Measurements from ENCODE around the gene MRTFB.

Gene MRTFB

DNA sequence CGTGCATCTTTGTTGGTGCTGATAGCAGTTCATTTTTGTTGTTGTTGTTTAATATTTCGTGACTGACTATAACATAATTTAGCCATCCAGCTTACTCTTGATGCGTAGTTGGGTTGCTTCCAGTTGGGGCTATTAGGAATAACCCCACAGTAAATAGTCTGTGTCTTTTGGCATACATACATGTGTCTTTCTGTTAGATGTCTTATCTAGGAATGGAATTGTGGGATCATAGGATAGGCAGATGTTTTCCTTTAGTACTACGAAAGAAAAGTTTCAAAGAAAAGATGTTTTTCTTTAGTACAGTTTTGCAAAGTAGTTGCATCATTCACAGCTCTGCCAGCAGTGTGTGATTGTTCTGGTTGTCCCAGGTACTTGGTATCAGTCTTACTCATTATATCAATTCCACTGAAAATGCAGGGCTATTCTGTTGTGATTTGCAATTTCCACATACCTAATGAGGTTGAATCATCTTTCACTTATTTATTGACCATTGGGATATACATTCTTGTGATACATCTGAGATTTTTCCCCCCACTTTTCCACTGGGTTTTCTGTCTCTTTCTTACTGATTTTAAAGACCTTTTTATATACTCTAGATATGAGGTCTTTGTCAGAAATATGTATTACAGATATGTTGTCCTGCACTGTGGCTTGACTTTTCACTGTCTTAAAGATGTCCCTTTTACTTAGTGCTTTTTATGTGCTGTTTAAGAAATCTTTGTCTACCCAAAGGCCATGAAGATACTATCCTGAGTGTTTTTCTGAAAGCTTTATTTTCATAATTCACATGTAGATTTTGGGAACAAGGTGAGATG, 173.3 kb downstream of the MRTFB start:
- DNase-seq (ENCODE audit: low read depth, low spot score), result no peak
- no CpG with 5 or more reads among the region's 4 CpGs for WGBS (ENCODE audit: insufficient coverage, insufficient read length)
- Histone ChIP-seq H3K4me1 (ENCODE audit: control insufficient read depth, insufficient read depth, low read length) (no peaks in the 10 kb centered on the region), H3K9me3 (ENCODE audit: control insufficient read depth, insufficient read depth, low read length) (no peaks in the 10 kb centered on the region), H3K4me3 (ENCODE audit: low read length) (no peak overlapping the region), H3K27ac (ENCODE audit: low read length) (no peak overlapping the region), H3K27me3 (ENCODE audit: control insufficient read depth, insufficient read depth, low read length) (no peaks in the 10 kb centered on the region), H3K36me3 (ENCODE audit: control insufficient read depth, insufficient read depth, low read length) (peaks cover 23% of the 10 kb centered on the region; the same call in 1 of the 2 replicates)

- Histone ChIP-seq H3K36me3 (ENCODE audit: control insufficient read depth, insufficient read depth, low read length) (peaks cover 30% of the 10 kb centered on the region), H3K27me3 (ENCODE audit: control insufficient read depth, insufficient read depth, low read length) (no peaks in the 10 kb centered on the region), H3K27ac (ENCODE audit: low read length) (no peak overlapping the region), H3K4me1 (ENCODE audit: control insufficient read depth, insufficient read depth, low read length) (no peaks in the 10 kb centered on the region), H3K9me3 (ENCODE audit: control insufficient read depth, insufficient read depth, low read length) (no peaks in the 10 kb centered on the region; the same call in 1 of the 2 replicates), H3K4me3 (ENCODE audit: low read length) (no peak overlapping the region)
- no CpG with 5 or more reads among the region's 5 CpGs for WGBS (ENCODE audit: insufficient coverage, insufficient read length)
- DNase-seq (ENCODE audit: low read depth, low spot score), result no peak
Measured at GRCh38 chr16:14248791-14249190, 177.7 kb downstream of the MRTFB start.

DNA sequence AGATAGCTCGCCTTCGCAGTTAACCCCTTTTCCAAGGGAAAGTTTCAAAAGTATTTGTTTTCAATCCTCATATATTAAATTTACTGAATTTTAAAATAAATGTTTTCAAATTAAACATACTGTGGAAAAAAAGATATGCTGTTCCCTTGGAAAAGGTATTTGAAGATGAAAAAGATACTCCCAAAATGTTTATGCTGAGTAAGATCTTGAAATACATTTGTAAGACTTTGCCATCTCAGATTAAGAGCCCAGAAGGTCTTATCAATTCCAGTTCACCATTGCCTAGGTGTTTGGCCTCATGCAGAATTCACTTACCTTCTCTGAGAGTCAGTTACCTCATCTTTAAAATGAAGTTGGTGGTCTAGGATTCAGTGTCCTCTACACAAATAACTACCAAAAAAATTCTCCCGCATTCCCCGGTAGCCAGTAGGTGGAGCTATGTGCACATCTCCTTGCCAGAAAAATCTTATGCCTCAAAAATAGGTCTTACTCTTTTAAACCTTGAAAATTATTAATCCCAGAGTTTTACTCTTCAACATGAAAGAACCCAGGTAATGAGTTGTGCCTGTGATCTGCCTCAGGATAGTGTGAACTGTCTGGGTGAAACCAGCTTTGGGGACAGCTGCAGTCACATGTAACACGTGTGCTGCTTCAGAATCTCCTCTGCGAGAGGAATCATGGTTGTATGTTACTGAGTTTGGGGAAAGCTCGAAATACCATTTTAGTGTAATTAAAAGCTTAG, 178.3 kb downstream of the MRTFB start:
- 100% methylated on average over 1 of the region's 7 CpGs for WGBS (ENCODE audit: insufficient coverage, insufficient read length)

DNA sequence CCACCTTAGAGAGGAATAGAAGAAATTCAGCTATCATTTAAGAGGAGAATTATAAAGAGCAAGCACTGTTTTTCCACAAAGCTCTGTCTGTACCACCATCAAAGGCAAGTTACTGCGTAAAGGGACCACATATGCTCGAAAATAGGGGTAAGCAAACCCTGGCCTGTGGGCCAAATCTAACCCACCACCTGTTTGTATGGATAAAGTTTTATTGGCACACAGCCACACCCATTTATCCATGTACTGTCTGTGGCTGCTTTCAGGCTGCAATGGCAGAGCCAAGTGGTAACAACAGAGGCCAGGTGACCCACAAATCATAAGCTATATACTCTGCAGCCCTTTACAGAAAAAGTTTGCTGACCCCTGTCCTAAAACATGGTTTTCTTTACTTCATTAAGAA, 180.3 kb downstream of the MRTFB start:
- no peaks in the 10 kb centered on the region; the same call in 1 of the 2 replicates for H3K9me3 ChIP-seq (ENCODE audit: control insufficient read depth, insufficient read depth, low read length)

More for the DNA sequence above, 178.3 kb downstream of the MRTFB start:
- Histone ChIP-seq H3K4me3 (ENCODE audit: low read length) (no peak overlapping the region), H3K36me3 (ENCODE audit: control insufficient read depth, insufficient read depth, low read length) (peaks cover 30% of the 10 kb centered on the region), H3K27ac (ENCODE audit: low read length) (no peak overlapping the region), H3K4me1 (ENCODE audit: control insufficient read depth, insufficient read depth, low read length) (no peaks in the 10 kb centered on the region), H3K9me3 (ENCODE audit: control insufficient read depth, insufficient read depth, low read length) (no peaks in the 10 kb centered on the region; the same call in 1 of the 2 replicates), H3K27me3 (ENCODE audit: control insufficient read depth, insufficient read depth, low read length) (no peaks in the 10 kb centered on the region)
- DNase-seq (ENCODE audit: low read depth, low spot score), result peak; percentile 13

DNA sequence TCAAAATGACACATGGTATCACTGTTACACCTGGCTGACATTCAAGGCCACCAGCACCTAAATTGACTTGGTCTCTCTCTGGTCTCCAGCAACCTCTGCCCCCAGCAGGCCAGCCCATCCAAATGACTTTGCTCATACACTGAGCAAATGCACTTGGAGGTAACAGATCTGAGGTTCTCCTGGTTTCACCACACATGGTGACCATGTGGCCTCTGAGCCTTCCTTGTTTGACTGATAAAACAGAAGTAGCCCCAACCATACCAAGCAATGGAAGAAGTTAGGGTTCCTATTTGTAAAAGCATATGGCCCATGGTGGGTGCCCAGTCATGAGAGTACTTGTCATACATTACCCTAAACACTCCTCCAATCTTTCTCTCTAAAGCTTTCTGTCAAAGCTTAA, 181.7 kb downstream of the MRTFB start:
- Histone ChIP-seq H3K4me3 (ENCODE audit: low read length) (no peak overlapping the region), H3K4me1 (ENCODE audit: control insufficient read depth, insufficient read depth, low read length) (no peaks in the 10 kb centered on the region), H3K36me3 (ENCODE audit: control insufficient read depth, insufficient read depth, low read length) (peaks cover 17% of the 10 kb centered on the region), H3K27ac (ENCODE audit: low read length) (no peak overlapping the region), H3K9me3 (ENCODE audit: control insufficient read depth, insufficient read depth, low read length) (no peaks in the 10 kb centered on the region; the same call in 1 of the 2 replicates), H3K27me3 (ENCODE audit: control insufficient read depth, insufficient read depth, low read length) (no peaks in the 10 kb centered on the region)
- no peak for DNase-seq (ENCODE audit: low read depth, low spot score)

More for the DNA sequence above, 180.3 kb downstream of the MRTFB start:
- Histone ChIP-seq H3K4me1 (ENCODE audit: control insufficient read depth, insufficient read depth, low read length) (no peaks in the 10 kb centered on the region), H3K36me3 (ENCODE audit: control insufficient read depth, insufficient read depth, low read length) (peaks cover 28% of the 10 kb centered on the region), H3K27me3 (ENCODE audit: control insufficient read depth, insufficient read depth, low read length) (no peaks in the 10 kb centered on the region), H3K4me3 (ENCODE audit: low read length) (no peak overlapping the region), H3K27ac (ENCODE audit: low read length) (no peak overlapping the region)
- DNase-seq (ENCODE audit: low read depth, low spot score), result no peak
- WGBS (ENCODE audit: insufficient coverage, insufficient read length), result no CpG with 5 or more reads among the region's 2 CpGs

DNA sequence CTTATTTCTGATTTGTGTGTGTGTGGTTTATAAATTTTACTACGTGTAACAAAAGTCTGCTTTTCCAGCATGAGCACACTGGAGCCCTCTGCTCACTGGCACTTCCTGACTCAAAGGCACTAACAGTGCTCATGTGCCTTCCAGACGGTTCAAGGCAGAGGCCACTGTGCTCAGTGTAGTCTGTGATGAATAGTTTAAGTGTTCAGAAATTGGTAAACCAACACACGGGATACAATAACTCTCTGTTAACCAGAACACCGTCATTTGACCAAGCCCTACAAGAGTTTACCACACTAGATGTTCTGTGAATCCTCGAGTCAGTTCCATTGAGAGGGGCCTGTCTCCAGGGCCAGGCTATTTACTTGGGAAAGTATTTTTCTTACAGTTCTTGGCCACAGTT, 191.9 kb downstream of the MRTFB start:
- Histone ChIP-seq H3K27me3 (ENCODE audit: control insufficient read depth, insufficient read depth, low read length) (no peaks in the 10 kb centered on the region), H3K36me3 (ENCODE audit: control insufficient read depth, insufficient read depth, low read length) (peaks cover 13% of the 10 kb centered on the region; the same call in 1 of the 2 replicates), H3K27ac (ENCODE audit: low read length) (no peak overlapping the region), H3K9me3 (ENCODE audit: control insufficient read depth, insufficient read depth, low read length) (no peaks in the 10 kb centered on the region), H3K4me3 (ENCODE audit: low read length) (no peak overlapping the region), H3K4me1 (ENCODE audit: control insufficient read depth, insufficient read depth, low read length) (no peaks in the 10 kb centered on the region)
- no CpG with 5 or more reads among the region's 5 CpGs for WGBS (ENCODE audit: insufficient coverage, insufficient read length)
- no peak for DNase-seq (ENCODE audit: low read depth, low spot score)

GRCh38 chr16:14263769-14264168, 192.7 kb downstream of the MRTFB start:
- Histone ChIP-seq H3K27me3 (ENCODE audit: control insufficient read depth, insufficient read depth, low read length) (no peaks in the 10 kb centered on the region), H3K36me3 (ENCODE audit: control insufficient read depth, insufficient read depth, low read length) (peaks cover 13% of the 10 kb centered on the region; the same call in 1 of the 2 replicates), H3K9me3 (ENCODE audit: control insufficient read depth, insufficient read depth, low read length) (no peaks in the 10 kb centered on the region), H3K4me1 (ENCODE audit: control insufficient read depth, insufficient read depth, low read length) (no peaks in the 10 kb centered on the region), H3K27ac (ENCODE audit: low read length) (no peak overlapping the region), H3K4me3 (ENCODE audit: low read length) (no peak overlapping the region)
- no CpG with 5 or more reads among the region's 8 CpGs for WGBS (ENCODE audit: insufficient coverage, insufficient read length)
- DNase-seq (ENCODE audit: low read depth, low spot score), result no peak

GRCh38 chr16:14264327-14264943, 193.3 kb downstream of the MRTFB start:
- Histone ChIP-seq H3K27ac (ENCODE audit: low read length) (no peak overlapping the region), H3K27me3 (ENCODE audit: control insufficient read depth, insufficient read depth, low read length) (no peaks in the 10 kb centered on the region), H3K36me3 (ENCODE audit: control insufficient read depth, insufficient read depth, low read length) (peaks cover 13% of the 10 kb centered on the region; the same call in 1 of the 2 replicates), H3K9me3 (ENCODE audit: control insufficient read depth, insufficient read depth, low read length) (no peaks in the 10 kb centered on the region), H3K4me3 (ENCODE audit: low read length) (no peak overlapping the region), H3K4me1 (ENCODE audit: control insufficient read depth, insufficient read depth, low read length) (no peaks in the 10 kb centered on the region)
- no peak for DNase-seq (ENCODE audit: low read depth, low spot score)
- no CpG with 5 or more reads among the region's 3 CpGs for WGBS (ENCODE audit: insufficient coverage, insufficient read length)

- H3K36me3 ChIP-seq (ENCODE audit: control insufficient read depth, insufficient read depth, low read length), result peaks cover 4% of the 10 kb centered on the region; the same call in 1 of the 2 replicates
- no peaks in the 10 kb centered on the region for H3K9me3 ChIP-seq (ENCODE audit: control insufficient read depth, insufficient read depth, low read length)
- H3K4me1 ChIP-seq (ENCODE audit: control insufficient read depth, insufficient read depth, low read length), result no peaks in the 10 kb centered on the region
- no CpG with 5 or more reads among the region's 7 CpGs for whole genome bisulfite sequencing (ENCODE audit: insufficient coverage, insufficient read length)
- no peak overlapping the region for H3K4me3 ChIP-seq (ENCODE audit: low read length)
- H3K27me3 ChIP-seq (ENCODE audit: control insufficient read depth, insufficient read depth, low read length), result no peaks in the 10 kb centered on the region
- H3K27ac ChIP-seq (ENCODE audit: low read length), result no peak overlapping the region
- no peak for DNase-seq (ENCODE audit: low read depth, low spot score)
Measured at GRCh38 chr16:14268073-14268472, 197.0 kb downstream of the MRTFB start.

GRCh38 chr16:14275934-14276333, 204.8 kb downstream of the MRTFB start:
- Histone ChIP-seq H3K4me1 (ENCODE audit: control insufficient read depth, insufficient read depth, low read length) (no peaks in the 10 kb centered on the region), H3K9me3 (ENCODE audit: control insufficient read depth, insufficient read depth, low read length) (no peaks in the 10 kb centered on the region), H3K27ac (ENCODE audit: low read length) (no peak overlapping the region)

More at GRCh38 chr16:14275934-14276333, 204.8 kb downstream of the MRTFB start:
- Histone ChIP-seq H3K27me3 (ENCODE audit: control insufficient read depth, insufficient read depth, low read length) (no peaks in the 10 kb centered on the region), H3K36me3 (ENCODE audit: control insufficient read depth, insufficient read depth, low read length) (no peaks in the 10 kb centered on the region), H3K4me3 (ENCODE audit: low read length) (no peak overlapping the region)
- no peak for DNase-seq (ENCODE audit: low read depth, low spot score)
- no CpG with 5 or more reads among the region's 3 CpGs for WGBS (ENCODE audit: insufficient coverage, insufficient read length)
